Adrenal gland (tissue), 12 donors: ENCODE results near the gene LRCH4. TPM values are rescaled to one million over a fixed set of nuclear protein-coding genes. Genes with fewer than 3 reads are reported as not detected.

Source experiments
- DNase-seq, 7 donors: peaks; one replicate each; pipeline ENCODE4 v3.0.0-alpha.2; 2019 to 2020
- H3K27ac ChIP-seq, 5 donors: fragments of 200-600 bp; sonication (generic) in 4 of 5; 1 replicate in 3 of 5; 2 replicates in 2 of 5; pipeline versions ENCODE4 v1.5.1 to v1.8.0; 2016 to 2020; ENCODE audit warnings: mild to moderate bottlenecking in 1 of 5
- H3K27me3 ChIP-seq: fragments of 200-600 bp; 2 replicates; pipeline ENCODE4 v1.8.0; 2021
- H3K36me3 ChIP-seq, 2 donors: fragments of 200-600 bp; replicated peaks in 1 of 2; 1 replicate in 1 of 2; 2 replicates in 1 of 2; pipeline versions ENCODE4 v1.5.1 to v1.8.0; 2018 to 2022
- H3K4me1 ChIP-seq, 2 donors: fragments of 200-600 bp; replicated peaks in 1 of 2; 1 replicate in 1 of 2; 2 replicates in 1 of 2; pipeline versions ENCODE4 v1.5.1 to v1.8.0; 2018 to 2021
- H3K4me3 ChIP-seq, 4 donors: fragments of 200-600 bp; sonication (generic) in 3 of 4; one replicate each; pipeline ENCODE4 v1.5.1; 2016 to 2018
- H3K9me3 ChIP-seq, 3 donors: fragments of 200-600 bp; sonication (generic) in 1 of 3; replicated peaks in 1 of 3; 1 replicate in 2 of 3; 2 replicates in 1 of 3; pipeline versions ENCODE4 v1.5.1 to v1.8.0; 2016 to 2021
- POLR2A ChIP-seq, 2 donors: fragments of 450-650 bp; IDR thresholded peaks; one replicate each; pipeline ENCODE4 v1.6.1; 2017; ENCODE audit warnings: antibody characterized with exemption in 2 of 2, mild to moderate bottlenecking in 2 of 2, moderate library complexity in 1 of 2
- WGBS, 4 donors: extraction: QIAGEN DNeasy Blood & Tissue Kit in 2 of 4; methylation state at CpG; one replicate each; pipeline versions ENCODE4 v1.1.5 to v1.1.7; 2013 to 2017; 5-methylcytosine and 5-hydroxymethylcytosine counted together
- intact Hi-C, 2 donors: fragments of 100-400 bp; cut with DNase I; formaldehyde crosslinking; loops; one replicate each; pipeline versions ENCODE4 v1.14.1 to v1.15.0; 2022 to 2023
- polyA plus RNA-seq, 3 donors: library from polyadenylated mRNA; stranded (reverse); fragments of 200-250 nt in 2 of 3; fragments of 350-450 nt in 1 of 3; fragmentation: Illumina TruSeq in 1 of 3; extraction: RNeasy Lipid Tissue Mini Kit (QIAGEN cat#74804) in 1 of 3; gene quantifications; one replicate each; pipeline ENCODE4 v1.2.3, GENCODE V29; 2013 to 2014
- total RNA-seq, 9 donors: library from RNA; depleted of rRNA in 4 of 9; stranded (reverse); fragments of >200 nt in 4 of 9; fragments of 120-200 nt in 1 of 9; fragmentation: NEBNext Ultra II Directional in 1 of 9; extraction: Animal tissue kit (Norgen Biotek cat#: 25700) in 1 of 9; gene quantifications; one replicate each; pipeline versions ENCODE4 v1.1.0 to v1.2.4, GENCODE V29; 2013 to 2023
- TF ChIP-seq, protein P1 (sequence below), 6 experiments: fragments of 450-650 bp in 4 of 6; fragments of 200-600 bp in 2 of 6; sonication (generic) in 1 of 6; IDR thresholded peaks; 1 replicate in 5 of 6; 2 replicates in 1 of 6; pipeline versions ENCODE4 v1.5.1 to v1.8.0; 2016 to 2021; ENCODE audit warnings: antibody characterized with exemption in 6 of 6, mild to moderate bottlenecking in 2 of 6, moderate library complexity in 1 of 6
- donor health status: healthy with polysubstance abuse.
- donor health status: Bipolar disorder and iron deficiency.
- donor health status: DM: yes; HTN: yes; CAD: no.
- donor health status: DM: no; HTN: no; CAD: no.
- donor health status: DM: no; HTN: no; CAD: no.
- donor health status: DM: yes; HTN: yes; CAD: no.

Gene LRCH4
- total and polyA plus RNA-seq, 12 donors: 10.4 to 235 (median 59.8) TPM

DNA sequence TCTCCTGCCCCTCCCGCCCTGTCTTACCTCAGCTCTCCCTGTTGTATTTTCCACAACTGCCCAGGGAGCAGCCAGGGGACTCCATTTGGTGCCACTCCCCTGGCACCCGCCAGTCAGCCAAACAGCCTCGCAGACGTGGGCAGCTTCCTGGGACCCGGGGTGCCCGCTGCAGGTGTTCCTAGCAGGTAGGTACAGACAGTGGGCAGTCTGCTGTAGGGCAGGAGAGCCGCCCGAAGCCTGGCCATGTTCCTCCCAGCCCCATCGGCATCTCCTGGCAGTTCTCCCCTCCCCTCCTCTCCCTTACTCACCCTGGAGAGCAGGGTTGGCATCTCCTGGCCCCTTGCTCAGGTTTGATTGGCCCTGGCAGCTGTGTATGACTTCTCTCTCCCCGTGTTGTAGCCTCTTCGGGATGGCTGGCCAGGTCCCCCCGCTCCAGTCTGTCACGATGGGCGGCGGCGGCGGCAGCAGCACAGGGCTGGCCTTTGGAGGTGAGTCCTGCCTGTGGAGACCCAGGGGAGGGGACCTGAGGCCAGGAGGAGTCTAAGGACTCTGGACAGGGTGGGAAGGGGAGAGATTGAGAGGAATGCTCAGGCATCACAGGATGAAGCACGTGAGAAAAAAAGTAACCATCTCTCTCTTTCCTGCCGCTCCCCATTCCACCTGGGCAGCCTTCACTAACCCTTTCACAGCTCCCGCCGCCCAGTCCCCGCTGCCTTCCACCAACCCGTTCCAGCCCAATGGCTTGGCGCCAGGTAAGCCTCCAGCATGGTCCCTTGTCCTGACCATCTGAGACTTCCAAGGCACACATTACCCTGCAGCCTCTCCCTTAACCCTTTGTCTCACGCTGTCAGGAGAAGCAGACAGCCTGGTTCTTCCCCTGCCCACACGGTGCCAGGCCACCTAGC, 23.5 kb downstream of the LRCH4 start:
- H3K36me3 ChIP-seq: peaks cover 0 to 67% of the 10 kb centered on the region in 2 donors

DNA sequence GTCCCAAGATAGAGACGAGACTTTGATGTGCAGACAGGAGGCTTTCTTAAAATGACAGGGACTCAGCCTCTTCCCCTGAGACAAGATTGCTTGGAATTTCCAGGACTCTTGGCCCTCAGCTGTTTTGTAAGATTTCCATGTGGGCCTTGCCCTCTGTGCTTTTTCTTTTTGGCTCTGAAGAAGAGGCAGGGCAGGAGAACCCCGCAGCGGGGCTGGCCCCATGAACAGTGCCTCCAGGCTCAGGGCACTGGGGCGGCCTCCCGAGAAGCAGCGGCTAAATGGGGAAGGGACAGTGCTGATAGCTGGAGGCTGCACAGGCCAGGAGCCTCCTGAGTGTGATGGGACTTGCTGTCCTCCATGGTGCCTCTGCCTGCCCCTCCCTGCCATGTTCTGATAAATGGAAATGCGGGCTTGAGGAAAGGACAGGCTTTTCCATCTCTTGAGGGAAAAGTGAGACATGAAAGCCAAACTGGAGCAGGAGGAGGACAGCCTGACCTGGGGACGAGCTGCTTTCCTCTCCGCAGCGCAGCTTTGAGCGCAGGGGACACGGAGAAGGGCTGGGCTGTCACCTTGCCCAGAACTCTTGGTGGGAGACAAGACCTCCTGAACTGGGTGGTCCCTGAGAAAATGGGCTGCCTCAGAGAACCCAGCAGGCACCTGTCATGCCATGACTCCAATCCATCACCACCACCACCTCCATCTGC, 24.3 kb downstream of the LRCH4 start:
- no peak overlapping the region for H3K27ac ChIP-seq
- 91 to 97% (median 94%) methylated on average over 7 to 12 of the region's 12 CpGs for WGBS, 4 donors
- no peaks in the 10 kb centered on the region for H3K9me3 ChIP-seq
- no peak for TF ChIP-seq POLR2A (IDR thresholded peaks at IDR 0.05)
- TF ChIP-seq, protein P1, sequence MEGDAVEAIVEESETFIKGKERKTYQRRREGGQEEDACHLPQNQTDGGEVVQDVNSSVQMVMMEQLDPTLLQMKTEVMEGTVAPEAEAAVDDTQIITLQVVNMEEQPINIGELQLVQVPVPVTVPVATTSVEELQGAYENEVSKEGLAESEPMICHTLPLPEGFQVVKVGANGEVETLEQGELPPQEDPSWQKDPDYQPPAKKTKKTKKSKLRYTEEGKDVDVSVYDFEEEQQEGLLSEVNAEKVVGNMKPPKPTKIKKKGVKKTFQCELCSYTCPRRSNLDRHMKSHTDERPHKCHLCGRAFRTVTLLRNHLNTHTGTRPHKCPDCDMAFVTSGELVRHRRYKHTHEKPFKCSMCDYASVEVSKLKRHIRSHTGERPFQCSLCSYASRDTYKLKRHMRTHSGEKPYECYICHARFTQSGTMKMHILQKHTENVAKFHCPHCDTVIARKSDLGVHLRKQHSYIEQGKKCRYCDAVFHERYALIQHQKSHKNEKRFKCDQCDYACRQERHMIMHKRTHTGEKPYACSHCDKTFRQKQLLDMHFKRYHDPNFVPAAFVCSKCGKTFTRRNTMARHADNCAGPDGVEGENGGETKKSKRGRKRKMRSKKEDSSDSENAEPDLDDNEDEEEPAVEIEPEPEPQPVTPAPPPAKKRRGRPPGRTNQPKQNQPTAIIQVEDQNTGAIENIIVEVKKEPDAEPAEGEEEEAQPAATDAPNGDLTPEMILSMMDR (IDR thresholded peaks at IDR 0.05): no peak
- peaks cover 2 to 20% of the 10 kb centered on the region in 2 donors for H3K4me1 ChIP-seq
- intact Hi-C loops: loop anchor here (5.0 kb wide), 2 partner anchors 84 to 94 kb away; partner anchors contain the start of gene TSC22D4 (in 1 of the 2)
- no peak overlapping the region for H3K4me3 ChIP-seq
- no peak for DNase-seq
- H3K36me3 ChIP-seq: peaks cover 0 to 73% of the 10 kb centered on the region in 2 donors
- no peaks in the 10 kb centered on the region for H3K27me3 ChIP-seq

More for the DNA sequence above, 23.5 kb downstream of the LRCH4 start:
- H3K4me1 ChIP-seq: peaks cover 10 to 22% of the 10 kb centered on the region in 2 donors
- H3K9me3 ChIP-seq: no peaks in the 10 kb centered on the region
- intact Hi-C loops: loop anchor here (5.0 kb wide), 2 partner anchors 85 to 95 kb away; partner anchors contain the start of gene TSC22D4 (in 1 of the 2)
- H3K4me3 ChIP-seq: no peak overlapping the region
- DNase-seq: peak in 1 of 7 donors; percentile 45
- no peak for TF ChIP-seq POLR2A (IDR thresholded peaks at IDR 0.05)
- TF ChIP-seq, protein P1 (IDR thresholded peaks at IDR 0.05): no peak
- 89 to 91% (median 90%) methylated on average over 23 to 26 of the region's 26 CpGs for WGBS, 4 donors
- no peak overlapping the region for H3K27ac ChIP-seq
- H3K27me3 ChIP-seq: no peaks in the 10 kb centered on the region

DNA sequence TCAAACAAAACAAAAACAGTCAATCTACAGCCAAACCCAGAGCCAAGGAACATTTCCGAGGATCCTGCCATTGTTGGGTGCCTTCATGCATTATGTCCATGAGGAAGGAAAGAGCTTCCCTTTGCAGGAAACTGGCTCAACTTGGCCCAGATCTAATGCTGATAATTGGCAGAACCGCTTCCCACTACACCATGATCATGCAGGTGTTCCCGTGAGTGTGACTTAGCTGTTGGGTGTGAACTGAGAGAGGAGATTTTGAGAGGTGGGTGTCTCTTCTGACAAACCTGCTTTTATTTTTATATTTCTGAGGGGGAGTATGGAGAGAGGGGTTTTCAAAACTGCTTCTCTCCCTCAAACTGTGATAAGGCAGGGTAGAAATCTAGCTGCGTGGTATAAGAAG, 26.8 kb downstream of the LRCH4 start:
- no peak for DNase-seq
- Histone ChIP-seq H3K36me3 (peaks cover 0 to 83% of the 10 kb centered on the region in 2 donors), H3K27ac (peak overlapping the region in 1 of 5 donors; percentile 14), H3K4me1 (peaks cover 0 to 11% of the 10 kb centered on the region in 2 donors), H3K9me3 (no peaks in the 10 kb centered on the region), H3K27me3 (no peaks in the 10 kb centered on the region), H3K4me3 (no peak overlapping the region)
- intact Hi-C loops: loop anchor here in 1 of 2 donors (2.0 kb wide), 1 partner anchor 14 kb away; no protein-coding TSS in a partner anchor
- 73 to 89% (median 83%) methylated on average over 4 of the region's 4 CpGs for WGBS, 4 donors
- TF ChIP-seq, protein P1 (IDR thresholded peaks at IDR 0.05): no peak
- no peak for TF ChIP-seq POLR2A (IDR thresholded peaks at IDR 0.05)

DNA sequence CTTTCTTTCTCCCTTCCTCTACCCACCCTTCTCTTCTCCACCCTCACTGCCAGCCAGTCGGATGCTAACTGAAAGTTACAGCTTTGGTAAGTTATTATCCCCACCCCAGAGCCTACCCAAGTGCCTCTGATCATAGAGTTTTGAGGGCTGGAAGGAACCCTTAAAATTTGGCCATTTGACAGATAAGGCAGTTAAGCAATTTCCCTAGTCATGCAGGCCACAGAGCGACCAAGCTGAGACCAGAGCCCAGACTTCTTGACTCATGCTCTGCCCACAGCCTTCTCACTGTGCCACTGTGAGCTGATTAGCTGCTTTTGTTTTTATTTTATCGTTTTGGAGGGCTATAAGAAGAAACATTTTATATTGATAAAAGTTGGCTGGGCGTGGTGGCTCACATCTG, 29.4 kb downstream of the LRCH4 start:
- peak in 5 of 7 donors; percentile 64 to 75 (median 67) for DNase-seq
- Histone ChIP-seq H3K36me3 (peaks cover 0 to 85% of the 10 kb centered on the region in 2 donors), H3K9me3 (no peaks in the 10 kb centered on the region), H3K27ac (peak overlapping the region; percentile 10 to 73 (median 35)), H3K27me3 (no peaks in the 10 kb centered on the region), H3K4me1 (peaks cover 0 to 7% of the 10 kb centered on the region in 2 donors), H3K4me3 (no peak overlapping the region)
- TF ChIP-seq, protein P1 (IDR thresholded peaks at IDR 0.05): no peak
- no peak for TF ChIP-seq POLR2A (IDR thresholded peaks at IDR 0.05)
- WGBS, 4 donors: 54 to 67% (median 57%) methylated on average over 4 of the region's 4 CpGs
- intact Hi-C loops: no loop called here
